CD4-positive, alpha-beta T cell treated with Interleukin-6 for 4 hours (primary cell): ENCODE data around the gene SLC51B.
"Not testable (repeated sequence)": the region's sequence is repeated elsewhere in the genome, so short reads cannot be mapped to it uniquely, and the experiment has no call there.

ENCODE experiments used
- DNase-seq: peaks from one replicate; pipeline ENCODE4 v3.0.0-alpha.2; 2020; ENCODE audit warnings: mixed read lengths

Gene SLC51B

DNA sequence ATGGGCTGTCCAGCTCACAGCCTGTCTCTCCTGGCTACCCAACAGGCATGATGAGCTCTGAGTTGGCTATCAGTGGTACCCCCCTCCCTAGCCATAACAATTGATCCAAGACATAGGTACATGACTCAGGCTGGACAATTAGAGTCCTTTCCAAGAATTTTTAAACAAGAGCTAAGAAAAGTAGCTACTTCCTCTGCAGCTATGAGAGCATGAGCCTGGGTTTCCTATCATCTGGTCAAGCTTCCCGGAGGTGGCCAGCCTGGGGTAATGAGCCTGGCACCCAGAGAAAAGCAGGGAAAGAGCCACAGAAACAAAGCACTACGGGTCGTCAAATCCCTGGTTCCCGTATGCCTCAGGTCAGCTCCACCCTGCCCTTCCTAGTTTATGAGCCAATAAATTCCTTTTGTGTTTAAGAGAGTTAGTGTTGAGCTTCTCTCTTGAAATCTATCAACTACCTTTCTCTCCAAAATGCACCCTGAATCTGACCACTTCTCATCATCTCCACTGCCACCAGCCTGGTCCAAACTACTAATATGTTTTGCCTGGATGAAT lies 2.3 kb upstream of the SLC51B start:
- no peak for DNase-seq

DNA sequence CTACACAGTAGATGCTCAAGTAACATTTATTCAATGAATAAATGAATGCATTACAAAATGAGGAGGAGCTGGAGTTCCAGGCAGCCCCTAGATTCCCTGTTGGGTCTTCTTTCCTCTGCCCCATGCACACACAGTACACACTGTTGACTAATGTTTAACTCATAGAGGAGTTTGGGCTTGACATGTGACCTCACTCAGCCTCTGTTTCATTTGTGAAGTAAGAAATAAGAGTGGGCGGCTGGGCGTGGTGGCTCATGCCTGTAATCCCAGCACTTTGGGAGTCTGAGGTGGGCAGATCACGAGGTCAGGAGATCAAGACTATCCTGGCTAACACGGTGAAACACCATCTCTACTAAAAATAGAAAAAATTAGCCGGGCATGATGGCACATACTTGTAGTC lies 969 bp upstream of the SLC51B start:
- DNase-seq: not testable (repeated sequence)

GRCh38 chr15:65048241-65048640 lies 3.1 kb downstream of the SLC51B start:
- DNase-seq: no peak

- DNase-seq: peak; percentile 88
Observed at GRCh38 chr15:65049418-65049840, 4.2 kb downstream of the SLC51B start.

DNA sequence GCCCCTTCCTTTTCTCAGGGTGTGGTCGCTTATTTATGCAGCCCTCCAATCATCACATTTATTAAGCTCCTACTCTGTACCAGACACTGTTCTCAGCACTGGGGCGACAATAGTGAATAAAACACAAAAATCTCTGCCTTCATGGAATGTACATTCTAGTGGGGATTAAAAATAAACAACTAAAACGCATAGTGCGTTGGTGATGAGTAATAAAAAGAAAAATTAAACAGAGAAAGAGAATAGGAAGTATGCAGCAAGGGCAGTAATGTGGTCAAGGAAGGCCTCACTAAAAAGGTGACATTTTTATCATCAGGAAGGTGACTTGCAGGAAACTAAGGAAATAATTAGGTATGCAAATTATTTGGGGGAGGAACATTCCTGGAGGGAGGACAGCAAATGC lies 5.1 kb downstream of the SLC51B start:
- DNase-seq: no peak

GRCh38 chr15:65051266-65051665 lies 6.1 kb downstream of the SLC51B start:
- DNase-seq: no peak

DNA sequence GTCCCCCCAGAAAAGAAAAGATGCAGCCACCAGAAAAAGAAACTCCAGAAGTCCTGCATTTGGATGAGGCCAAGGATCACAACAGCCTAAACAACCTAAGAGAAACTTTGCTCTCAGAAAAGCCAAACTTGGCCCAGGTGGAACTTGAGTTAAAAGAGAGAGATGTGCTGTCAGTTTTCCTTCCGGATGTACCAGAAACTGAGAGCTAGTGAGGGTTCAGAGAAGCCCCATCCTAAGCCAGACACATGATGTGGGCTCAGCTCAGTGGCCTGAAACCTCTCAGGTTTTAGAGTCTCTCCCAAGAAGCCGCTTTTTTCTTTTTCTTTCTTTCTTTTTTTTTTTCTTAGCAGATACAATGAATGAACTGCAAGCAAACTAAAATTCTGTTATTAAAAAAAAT lies 7.8 kb downstream of the SLC51B start:
- DNase-seq: no peak

GRCh38 chr15:65054333-65055200 lies 9.4 kb downstream of the SLC51B start:
- peak; percentile 63 for DNase-seq

- DNase-seq: no peak
Observed at GRCh38 chr15:65055201-65055870, 10.1 kb downstream of the SLC51B start.

GRCh38 chr15:65056106-65056505 lies 10.9 kb downstream of the SLC51B start:
- no peak for DNase-seq

DNA sequence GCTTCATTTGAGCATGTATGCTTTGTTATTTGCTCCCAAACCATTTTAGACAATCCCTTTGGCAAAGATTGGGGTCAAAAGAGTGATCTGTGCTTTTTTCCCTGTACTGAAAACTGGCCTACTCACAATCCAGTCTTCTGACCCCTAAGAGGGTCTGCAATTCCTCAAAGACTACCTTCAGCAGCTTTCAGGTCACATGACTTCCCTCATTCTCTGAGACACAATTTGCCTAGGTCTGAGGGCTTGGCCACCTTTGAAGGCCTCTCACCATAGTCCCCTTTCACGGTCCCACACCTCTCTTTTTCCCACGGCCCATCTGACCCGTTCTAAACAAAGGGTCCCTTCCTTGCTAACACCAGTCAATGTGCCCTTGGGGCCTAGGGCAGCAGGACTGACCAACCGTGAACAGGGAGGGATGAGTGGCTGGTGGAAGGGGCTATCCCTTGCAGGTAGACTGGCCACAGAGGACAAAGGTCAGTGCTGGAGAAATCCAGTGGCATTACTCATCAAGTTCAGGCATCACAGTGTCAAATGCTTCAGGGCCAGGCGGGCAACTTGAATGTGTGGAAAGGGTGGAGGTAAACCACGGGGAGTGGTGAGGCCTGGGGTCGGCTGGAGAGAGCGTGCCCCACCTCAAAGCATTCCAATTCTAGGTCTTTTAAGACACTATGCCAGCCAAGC lies 11.8 kb downstream of the SLC51B start:
- no peak for DNase-seq

GRCh38 chr15:65057549-65057940 lies 12.4 kb downstream of the SLC51B start:
- no peak for DNase-seq

DNA sequence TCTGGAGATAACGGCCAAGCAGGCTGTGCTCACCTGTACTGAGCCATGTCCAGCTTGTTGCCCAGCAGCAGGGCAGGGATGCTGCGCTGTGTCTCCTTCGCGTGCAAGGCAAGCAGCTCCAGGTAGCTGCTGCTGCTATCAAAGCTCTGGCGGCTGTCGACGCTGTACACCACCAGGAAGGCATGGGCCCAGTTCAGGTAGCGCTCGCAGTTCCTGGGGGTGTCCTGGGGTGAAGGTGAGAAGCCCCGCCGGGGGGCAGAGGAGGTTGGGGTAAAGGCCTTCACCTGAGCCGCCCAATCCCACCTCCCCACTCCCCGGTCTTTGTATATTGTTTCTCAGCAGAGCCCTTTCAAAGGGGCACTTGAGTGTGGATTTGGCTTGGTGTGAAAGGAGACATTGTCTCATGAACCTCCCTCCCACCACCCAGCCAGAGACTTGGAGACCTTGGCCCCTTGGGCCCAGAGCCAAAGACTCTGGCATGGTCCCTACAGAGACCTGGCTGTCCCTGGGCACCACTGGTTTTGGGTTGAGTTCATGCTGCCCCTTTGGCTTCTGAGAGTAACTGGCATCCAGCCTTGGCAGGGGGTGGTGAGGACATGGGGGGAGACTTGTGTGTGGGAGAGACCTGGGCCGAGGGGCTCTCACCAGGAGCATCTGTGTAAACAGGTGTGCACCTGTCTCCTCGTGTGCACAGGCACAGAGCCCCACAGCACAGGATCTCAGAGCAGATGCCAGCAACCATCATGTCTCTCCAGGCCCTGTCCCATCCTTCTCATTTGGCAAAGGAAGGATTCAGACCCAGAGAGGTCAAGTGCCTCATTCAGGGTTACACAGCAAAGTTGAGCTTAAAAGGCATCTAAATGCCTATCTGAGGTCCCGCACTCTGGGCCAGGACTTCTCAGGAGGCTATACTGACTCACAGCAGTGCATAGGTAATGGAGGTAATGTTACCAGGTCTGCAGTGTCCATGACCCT lies 13.5 kb downstream of the SLC51B start:
- DNase-seq: no peak

- no peak for DNase-seq
Observed at GRCh38 chr15:65059369-65059750, 14.2 kb downstream of the SLC51B start.

- no peak for DNase-seq
Observed at GRCh38 chr15:65059931-65060596, 14.9 kb downstream of the SLC51B start.

GRCh38 chr15:65060641-65061397 lies 15.6 kb downstream of the SLC51B start:
- DNase-seq: no peak

DNA sequence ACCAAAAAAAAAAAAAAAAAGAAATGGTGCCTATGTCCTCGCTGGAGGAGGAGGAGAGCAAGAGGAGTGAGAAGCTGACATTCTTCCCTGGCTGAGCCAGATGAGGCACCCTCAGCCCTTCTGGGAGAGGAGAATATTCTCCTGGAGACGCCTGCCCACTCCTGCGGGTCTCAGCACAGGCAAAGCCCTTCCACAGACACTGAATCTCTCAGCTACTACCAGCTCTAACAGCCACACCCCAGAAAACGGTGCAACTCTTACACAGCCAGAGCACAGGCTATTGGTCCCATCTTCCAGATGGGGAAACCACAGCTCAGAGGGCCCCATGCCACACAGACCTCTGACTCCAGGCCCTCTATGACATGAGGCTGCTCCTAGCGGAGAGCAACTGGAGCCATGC lies 16.9 kb downstream of the SLC51B start:
- DNase-seq: no peak

GRCh38 chr15:65062726-65063125 lies 17.5 kb downstream of the SLC51B start:
- no peak for DNase-seq

DNA sequence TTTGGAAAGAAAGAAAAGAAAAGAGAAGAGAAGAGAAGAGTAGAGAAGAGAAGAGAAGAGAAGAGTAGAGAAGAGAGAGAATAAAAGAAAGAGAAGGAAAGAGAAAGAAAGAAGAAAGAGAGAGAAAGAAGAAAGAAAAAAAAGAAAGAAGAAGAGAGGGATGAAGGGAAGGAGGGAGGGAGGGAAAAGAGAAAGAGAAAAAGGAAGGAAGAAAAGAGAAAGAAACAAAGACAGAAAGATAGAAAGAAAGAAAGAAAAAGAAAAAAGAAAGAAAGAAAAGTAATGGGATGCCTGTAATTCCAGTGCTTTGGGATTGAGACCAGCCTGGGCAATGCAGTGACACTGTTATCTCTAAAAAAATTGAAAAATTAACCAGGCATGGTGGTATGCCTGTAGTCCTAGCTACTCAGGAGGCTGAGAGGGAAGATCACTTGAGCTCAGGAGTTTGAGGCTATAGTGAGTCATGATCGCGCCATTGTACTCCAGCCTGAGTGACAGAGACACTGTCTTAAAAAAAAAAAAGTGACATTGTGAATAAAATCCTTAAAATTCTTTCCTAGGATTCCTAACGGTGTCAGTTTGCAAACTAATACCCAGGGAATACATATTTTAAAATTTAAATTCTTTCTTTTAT lies 20.9 kb downstream of the SLC51B start:
- no peak for DNase-seq

DNA sequence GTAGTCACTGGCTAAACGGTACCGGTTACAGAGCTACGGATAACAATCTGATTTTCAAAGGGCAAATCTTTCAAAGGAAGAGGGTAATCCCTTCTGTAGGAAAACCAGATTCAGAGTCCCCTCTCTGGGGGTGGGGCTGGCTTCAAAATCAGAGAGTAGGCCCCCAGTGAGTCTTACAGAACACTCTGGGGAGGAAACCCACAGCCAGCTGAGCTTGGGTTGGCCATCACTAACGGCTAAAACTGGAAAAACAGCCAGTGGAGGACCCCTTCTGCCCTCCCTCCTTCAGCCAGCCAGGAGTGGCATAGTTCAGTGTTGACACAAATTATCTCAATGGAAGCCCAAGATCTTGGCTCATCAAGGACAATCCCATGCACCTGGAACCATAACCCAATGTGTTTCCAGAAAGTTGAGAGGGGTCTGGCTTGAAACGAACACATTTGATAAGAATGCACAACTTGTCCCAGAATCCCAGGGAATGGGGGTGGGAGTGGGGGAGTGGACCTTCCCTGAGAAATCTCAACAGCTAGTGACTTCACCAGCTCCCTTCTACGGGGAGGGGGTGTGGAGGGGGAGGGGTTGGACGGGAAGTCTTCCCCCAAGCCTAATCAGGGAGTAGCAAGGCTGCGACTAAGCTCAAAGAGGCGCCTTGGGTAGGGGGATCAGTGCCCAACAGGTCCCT lies 21.6 kb downstream of the SLC51B start:
- DNase-seq: no peak
